Transverse colon (tissue), 4 donors: Measurements from ENCODE around the gene TNRC6B. TPM values are rescaled to one million over a fixed set of nuclear protein-coding genes. Genes with fewer than 3 reads are reported as not detected.
A peak's percentile ranks its signal among the peaks of the same experiment; 100 is the strongest.

Experiments used
- DNase-seq: peaks from one replicate; pipeline ENCODE4 v3.0.0-alpha.2; 2019
- H3K27ac ChIP-seq, 4 donors: fragments of 200-600 bp; sonication (generic); 2 replicates each; pipeline ENCODE4 v1.5.1; 2016 to 2018; ENCODE audit warnings: inconsistent platforms in 4 of 4
- H3K27me3 ChIP-seq: fragments of 200-600 bp; sonication (generic); 2 replicates; pipeline ENCODE4 v1.5.1; 2017; ENCODE audit warnings: inconsistent platforms
- H3K36me3 ChIP-seq, 4 donors: fragments of 200-600 bp; sonication (generic); 2 replicates each; pipeline ENCODE4 v1.5.1; 2017 to 2019; ENCODE audit warnings: inconsistent platforms in 4 of 4
- H3K4me1 ChIP-seq, 4 donors: fragments of 200-600 bp; sonication (generic); 2 replicates each; pipeline ENCODE4 v1.5.1; 2017 to 2020; ENCODE audit warnings: inconsistent platforms in 4 of 4
- H3K4me3 ChIP-seq, 4 donors: fragments of 200-600 bp; sonication (generic); 1 replicate in 1 of 4; 2 replicates in 3 of 4; pipeline versions ENCODE4 v1.5.1 to v1.6.1; 2017 to 2019; ENCODE audit warnings: inconsistent platforms in 4 of 4
- H3K9me3 ChIP-seq, 2 donors: fragments of 200-600 bp; sonication (generic); 2 replicates each; pipeline ENCODE4 v1.5.1; 2017 to 2019; ENCODE audit warnings: inconsistent platforms in 2 of 2
- CTCF ChIP-seq, 5 experiments: fragments of 200-600 bp in 3 of 5; fragments of 450-650 bp in 2 of 5; sonication (generic) in 3 of 5; IDR thresholded peaks; 1 replicate in 2 of 5; 2 replicates in 3 of 5; pipeline ENCODE4 v1.5.1; 2016 to 2017; ENCODE audit warnings: antibody characterized with exemption in 5 of 5, inconsistent platforms in 3 of 5, mild to moderate bottlenecking in 2 of 5, moderate library complexity in 1 of 5
- EP300 ChIP-seq: sonication (generic); formaldehyde crosslinking; IDR thresholded peaks from one replicate; pipeline ENCODE4 v1.6.1; 2017; ENCODE audit warnings: antibody characterized with exemption, low read depth
- POLR2A ChIP-seq: fragments of 450-650 bp; IDR thresholded peaks from one replicate; pipeline ENCODE4 v1.6.1; 2016; ENCODE audit warnings: antibody characterized with exemption, mild to moderate bottlenecking, moderate library complexity
- POLR2AphosphoS5 ChIP-seq, 3 donors: sonication (generic); formaldehyde crosslinking; IDR thresholded peaks; one replicate each; pipeline ENCODE4 v1.6.1; 2016; ENCODE audit warnings: antibody characterized with exemption in 3 of 3
- WGBS, 2 donors: methylation state at CpG; one replicate each; pipeline ENCODE4 v1.1.5; 2018; ENCODE audit warnings: low coverage in 1 of 2; 5-methylcytosine and 5-hydroxymethylcytosine counted together
- in situ Hi-C, 4 donors: fragments of 200-750 bp; cut with MboI; loops; one replicate each; pipeline versions ENCODE4 v1.15.0 to v1.15.1; 2017; ENCODE audit warnings: low sequenced_read_pairs in 3 of 4, low pct_ligation_motif_present in 1 of 4, low pct_unique_long_range_greater_than_20kb in 1 of 4
- intact Hi-C: fragments of 100-400 bp; cut with DNase I; formaldehyde crosslinking; loops from one replicate; pipeline ENCODE4 v1.15.1; 2023; ENCODE audit warnings: low total_unique reads
- total RNA-seq, 4 donors: library from RNA; depleted of rRNA; stranded (reverse); fragments of >200 nt; gene quantifications; one replicate each; pipeline ENCODE4 v1.1.0, GENCODE V29; 2016

TNRC6B gene
- total RNA-seq, 4 donors from 2014 or later: 36.7 to 108 (median 54.0) TPM

GRCh38 chr22:40199852-40200251 is 22.1 kb downstream of the TNRC6B start:
- in situ Hi-C loops (no loop called here), intact Hi-C loops (loop anchor here (10.0 kb wide), 1 partner anchor 155 kb away; no protein-coding TSS in a partner anchor)
- WGBS, 2 donors: 94 to 95% methylated on average over 7 of the region's 7 CpGs
- no peak for DNase-seq
- H3K27ac ChIP-seq: no peak overlapping the region
- H3K4me3 ChIP-seq: no peak overlapping the region
- H3K27me3 ChIP-seq: no peaks in the 10 kb centered on the region
- no peaks in the 10 kb centered on the region for H3K36me3 ChIP-seq
- no peak for TF ChIP-seq POLR2A
- peaks cover 32 to 42% (median 37%) of the 10 kb centered on the region in 4 donors for H3K4me1 ChIP-seq
- H3K9me3 ChIP-seq: no peaks in the 10 kb centered on the region

- Histone ChIP-seq H3K36me3 (no peaks in the 10 kb centered on the region), H3K27me3 (no peaks in the 10 kb centered on the region), H3K27ac (no peak overlapping the region), H3K4me3 (no peak overlapping the region), H3K4me1 (peaks cover 31 to 40% (median 34%) of the 10 kb centered on the region in 4 donors), H3K9me3 (no peaks in the 10 kb centered on the region)
- TF ChIP-seq POLR2AphosphoS5 (IDR thresholded peaks at IDR 0.05) (no peak), CTCF (IDR thresholded peaks at IDR 0.05) (no peak), EP300 (no peak), POLR2A (no peak)
- intact Hi-C loops (no loop called here), in situ Hi-C loops (no loop called here)
- WGBS, 2 donors: 83 to 90% methylated on average over 6 to 7 of the region's 7 CpGs
- DNase-seq: no peak
Measured at GRCh38 chr22:40200795-40201530, 23.2 kb downstream of the TNRC6B start.

DNA sequence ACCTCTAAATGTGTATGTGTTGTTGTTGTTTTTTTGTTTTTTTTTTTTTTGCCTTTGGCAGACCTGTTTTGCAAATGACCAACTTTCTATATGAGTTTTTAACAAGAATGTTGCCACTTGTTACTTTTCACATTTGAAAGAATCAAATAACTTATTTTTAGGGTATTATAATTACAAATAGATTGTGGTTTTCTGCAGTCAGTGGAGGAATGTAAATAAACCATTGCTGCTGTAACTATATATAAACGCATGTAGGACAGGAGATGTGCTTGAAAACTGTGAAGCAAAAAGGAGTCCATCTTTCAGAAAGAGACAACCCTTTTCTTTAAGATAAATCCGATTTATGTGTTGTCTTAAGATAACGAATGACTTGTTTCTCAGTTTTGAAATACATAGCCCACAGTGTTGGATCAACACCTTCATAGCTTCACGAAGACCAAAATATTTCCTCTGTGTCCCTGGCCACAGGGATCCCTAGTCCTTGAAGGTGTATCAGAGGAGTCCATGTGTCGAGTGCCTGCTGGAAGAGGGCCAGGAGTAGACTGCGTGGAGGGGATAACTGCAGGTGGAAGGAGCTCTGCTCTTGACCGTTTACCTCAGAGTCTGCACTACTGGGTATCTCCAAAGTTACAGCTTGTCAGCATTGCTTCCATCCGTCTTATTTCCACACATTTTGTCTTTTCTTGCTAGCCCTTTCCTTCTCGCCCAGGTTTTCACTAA is 24.7 kb downstream of the TNRC6B start:
- no peak for DNase-seq
- WGBS, 2 donors: 60 to 69% methylated on average over 9 of the region's 9 CpGs
- TF ChIP-seq POLR2A (no peak), CTCF (IDR thresholded peaks at IDR 0.05) (no peak), EP300 (no peak), POLR2AphosphoS5 (IDR thresholded peaks at IDR 0.05) (no peak)
- in situ Hi-C loops: no loop called here
- Histone ChIP-seq H3K4me1 (peaks cover 21 to 32% (median 24%) of the 10 kb centered on the region in 4 donors), H3K27ac (peak overlapping the region in 3 of 4 donors; percentile 69 to 75 (median 71)), H3K27me3 (no peaks in the 10 kb centered on the region), H3K4me3 (no peak overlapping the region), H3K36me3 (no peaks in the 10 kb centered on the region), H3K9me3 (no peaks in the 10 kb centered on the region)
- intact Hi-C loops: no loop called here

- peaks cover 20 to 27% (median 24%) of the 10 kb centered on the region in 4 donors for H3K4me1 ChIP-seq
Measured at GRCh38 chr22:40203572-40203971, 25.8 kb downstream of the TNRC6B start.

More at GRCh38 chr22:40203572-40203971, 25.8 kb downstream of the TNRC6B start:
- no peak for DNase-seq
- H3K36me3 ChIP-seq: no peaks in the 10 kb centered on the region
- TF ChIP-seq EP300 (no peak), CTCF (IDR thresholded peaks at IDR 0.05) (no peak), POLR2A (no peak), POLR2AphosphoS5 (IDR thresholded peaks at IDR 0.05) (no peak)
- H3K27me3 ChIP-seq: no peaks in the 10 kb centered on the region
- 28% methylated on average over 3 to 5 of the region's 5 CpGs for WGBS, 2 donors
- intact Hi-C loops: no loop called here
- H3K9me3 ChIP-seq: no peaks in the 10 kb centered on the region
- H3K4me3 ChIP-seq: no peak overlapping the region
- in situ Hi-C loops: no loop called here
- H3K27ac ChIP-seq: peak overlapping the region; percentile 62 to 75 (median 70)
